ENCODE measurements around the gene RGS5.

DNA sequence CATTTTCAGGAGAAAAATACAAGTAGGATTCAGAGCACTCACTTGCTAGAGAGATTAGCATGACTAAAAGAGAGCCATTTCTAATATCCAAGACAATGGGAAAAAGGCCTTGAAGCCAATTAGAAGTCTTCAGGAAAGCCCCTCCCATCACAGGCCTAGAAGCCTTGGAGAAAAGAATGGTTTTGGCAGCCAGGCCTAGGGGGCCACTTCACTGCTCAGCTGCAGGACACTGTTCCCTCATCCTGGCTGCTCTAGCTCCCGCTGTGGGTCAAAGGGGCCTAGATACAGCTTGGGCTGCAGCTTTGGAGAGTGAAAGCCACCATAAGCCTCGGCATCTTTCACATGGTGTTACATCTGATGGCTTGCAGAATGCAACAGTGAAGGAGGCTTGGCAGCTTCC, 70.7 kb downstream of the RGS5 start:
- no peak for TF ChIP-seq CTCF (conservative IDR thresholded peaks at IDR 0.05)
- TF ChIP-seq EZH2 (IDR thresholded peaks at IDR 0.05; ENCODE audit: low read depth) = no peak

Measured in PC-9 (cell line).